ENCODE measurements around the gene CEACAM3.
A peak's percentile ranks its signal among the peaks of the same experiment; 100 is the strongest.
"Not testable (repeated sequence)": the region's sequence is repeated elsewhere in the genome, so short reads cannot be mapped to it uniquely, and the experiment has no call there.

The CEACAM3 gene

GRCh38 chr19:41784312-41784711 is 12.1 kb upstream of the CEACAM3 start:
- Mint-ChIP-seq H3K27ac (no peak overlapping the region), H3K4me3 (peak overlapping the region; percentile 10), H3K9me3 (no peaks in the 10 kb centered on the region), H3K4me1 (peaks cover 18% of the 10 kb centered on the region), H3K36me3 (peaks cover under 1% of the 10 kb centered on the region)
- no peak for DNase-seq (ENCODE audit: low spot score in 2 of 2)
- no peak for ATAC-seq

DNA sequence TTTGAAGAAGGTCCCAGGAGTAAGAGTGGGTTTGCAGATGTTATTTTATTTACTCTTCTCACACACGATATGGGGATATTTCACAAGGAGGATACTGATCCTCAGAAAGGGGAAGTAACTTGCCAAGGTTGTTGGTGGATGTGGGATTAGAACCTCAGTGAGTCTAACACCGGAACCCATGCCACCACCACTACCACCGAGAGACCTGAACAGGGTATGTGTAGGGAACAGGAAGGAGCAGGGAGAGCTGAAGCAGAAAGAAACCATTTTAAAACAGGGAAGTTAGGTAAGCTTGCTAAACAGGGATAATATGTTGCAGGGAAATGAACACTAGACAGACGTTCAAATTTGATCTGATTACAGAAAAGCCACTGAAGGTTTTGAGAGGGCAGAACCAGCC is 11.6 kb upstream of the CEACAM3 start:
- ATAC-seq, result no peak
- Mint-ChIP-seq H3K27ac (no peak overlapping the region), H3K36me3 (peaks cover 4% of the 10 kb centered on the region), H3K4me1 (peaks cover 18% of the 10 kb centered on the region), H3K4me3 (peak overlapping the region; percentile 10), H3K9me3 (no peaks in the 10 kb centered on the region)
- no peak for DNase-seq (ENCODE audit: low spot score in 2 of 2)

- DNase-seq (ENCODE audit: low spot score in 2 of 2), result peak; percentile 57 to 76
- Mint-ChIP-seq H3K36me3 (peaks cover 6% of the 10 kb centered on the region), H3K4me1 (peaks cover 18% of the 10 kb centered on the region), H3K27ac (no peak overlapping the region), H3K4me3 (peak overlapping the region; percentile 10), H3K9me3 (no peaks in the 10 kb centered on the region)
- ATAC-seq, result peak; percentile 92
Measured at GRCh38 chr19:41785653-41786052, 10.7 kb upstream of the CEACAM3 start.

DNA sequence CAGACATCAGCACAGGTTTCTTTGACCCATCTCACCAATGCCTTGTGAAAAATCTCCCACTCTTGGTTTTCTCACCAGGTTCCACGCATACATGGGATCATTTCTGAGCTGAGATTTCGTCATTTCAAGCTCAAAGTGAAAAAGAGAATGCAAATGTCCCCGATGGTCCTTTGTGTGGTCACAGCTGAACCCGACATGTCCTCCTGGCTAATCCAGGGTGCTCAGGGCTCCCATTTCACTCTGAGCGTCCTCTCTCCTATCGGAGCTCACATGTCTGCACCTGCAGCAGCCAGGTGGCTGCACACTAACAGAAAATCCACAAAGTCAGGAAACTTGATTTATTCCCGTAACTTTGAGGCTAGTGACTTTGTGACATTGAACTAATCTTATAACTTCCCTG is 9.3 kb upstream of the CEACAM3 start:
- no peak for ATAC-seq

DNA sequence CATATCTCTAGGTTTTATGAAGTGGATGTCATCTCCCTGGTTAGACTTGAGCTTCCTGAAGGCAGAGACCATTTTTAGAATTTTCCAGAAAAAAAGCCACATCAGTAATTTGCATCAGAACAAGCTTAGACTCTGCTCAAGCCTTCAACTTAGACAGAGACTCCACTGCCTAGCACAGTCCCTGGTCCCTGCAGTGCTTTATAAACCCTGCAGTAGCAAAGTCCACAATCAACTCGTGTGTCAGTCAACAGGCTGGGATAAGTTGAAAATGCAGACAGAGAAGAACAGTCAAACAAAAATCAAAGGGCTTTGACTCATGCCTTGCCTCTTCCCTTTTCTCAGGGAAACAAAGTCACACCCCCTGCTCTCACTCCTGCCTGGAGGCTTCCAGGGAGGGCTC is 7.9 kb upstream of the CEACAM3 start:
- DNase-seq (ENCODE audit: low spot score in 2 of 2); H3K4me3 Mint-ChIP-seq; H3K36me3 Mint-ChIP-seq; H3K27ac Mint-ChIP-seq; H3K9me3 Mint-ChIP-seq; ATAC-seq: not testable (repeated sequence)
- H3K4me1 Mint-ChIP-seq, result peaks cover 18% of the 10 kb centered on the region

More for the DNA sequence above, 9.3 kb upstream of the CEACAM3 start:
- Mint-ChIP-seq H3K36me3 (peaks cover 6% of the 10 kb centered on the region), H3K4me1 (peaks cover 18% of the 10 kb centered on the region), H3K4me3 (no peak overlapping the region), H3K27ac (no peak overlapping the region), H3K9me3 (no peaks in the 10 kb centered on the region)
- DNase-seq (ENCODE audit: low spot score in 2 of 2), result no peak

GRCh38 chr19:41789053-41789452 is 7.3 kb upstream of the CEACAM3 start:
- H3K4me1 Mint-ChIP-seq, result peaks cover 18% of the 10 kb centered on the region
- DNase-seq (ENCODE audit: low spot score in 2 of 2); H3K36me3 Mint-ChIP-seq; H3K27ac Mint-ChIP-seq; H3K4me3 Mint-ChIP-seq; H3K9me3 Mint-ChIP-seq; ATAC-seq: not testable (repeated sequence)

DNA sequence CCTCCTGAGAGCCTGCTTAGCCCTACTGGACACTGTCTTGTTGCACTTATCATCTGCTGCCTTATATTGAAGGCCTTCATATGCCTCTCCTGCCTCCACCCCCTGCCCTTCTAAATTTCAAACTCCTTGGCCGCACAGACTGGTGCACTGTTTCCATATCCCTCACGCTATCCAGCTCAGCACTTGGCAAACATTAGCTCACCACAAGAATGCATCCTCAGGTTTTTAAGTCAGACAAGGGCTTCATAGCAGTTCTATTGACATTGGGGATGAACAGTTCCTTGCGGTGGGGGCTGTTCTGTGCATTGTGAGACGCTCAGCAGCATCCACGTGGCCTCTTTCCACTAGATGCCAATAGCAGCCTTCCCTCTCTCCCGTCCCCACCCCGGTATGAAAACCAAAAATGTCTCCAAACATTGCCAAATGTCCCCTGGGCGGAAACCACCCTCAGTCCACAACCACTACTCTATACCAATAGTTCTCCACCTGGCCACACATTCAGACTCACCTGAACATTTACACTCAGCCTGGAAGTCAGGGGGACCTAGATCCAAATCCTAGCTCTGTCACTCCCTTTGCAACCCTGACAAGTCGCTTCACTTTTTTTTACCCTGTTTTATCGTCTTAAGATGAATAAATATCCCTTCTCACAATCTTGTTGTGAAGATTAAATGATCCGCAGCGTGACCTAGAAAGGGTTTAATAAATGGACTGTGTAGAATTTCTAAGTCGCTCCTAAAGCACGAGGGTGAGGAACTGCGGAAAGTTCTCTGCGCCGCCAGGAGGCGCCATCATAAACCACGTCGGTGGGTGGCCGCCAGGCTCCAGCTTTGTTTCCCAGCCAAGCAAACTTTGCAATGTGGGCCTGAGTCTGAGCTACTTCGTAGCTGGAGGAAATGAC is 3.6 kb upstream of the CEACAM3 start:
- no peaks in the 10 kb centered on the region for H3K9me3 Mint-ChIP-seq

DNA sequence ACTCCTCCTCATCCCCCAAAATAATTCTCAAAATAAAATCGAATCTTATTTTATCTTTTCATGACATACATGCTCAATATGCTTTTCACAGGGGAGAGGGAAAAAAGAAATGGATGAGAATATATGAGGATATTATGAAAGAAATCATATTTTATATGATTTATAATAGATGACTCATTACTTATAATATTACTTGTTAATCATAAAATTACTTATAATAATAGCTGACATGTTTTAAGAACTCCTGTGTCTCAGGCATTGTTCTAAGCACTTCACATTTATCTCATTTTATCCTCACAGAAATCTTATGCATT is 3.0 kb upstream of the CEACAM3 start:
- Mint-ChIP-seq H3K36me3 (peaks cover 6% of the 10 kb centered on the region), H3K4me3 (no peak overlapping the region), H3K4me1 (peaks cover 8% of the 10 kb centered on the region), H3K27ac (no peak overlapping the region), H3K9me3 (no peaks in the 10 kb centered on the region)
- ATAC-seq (no peak), DNase-seq (ENCODE audit: low spot score in 2 of 2) (no peak)

More for the DNA sequence above, 3.6 kb upstream of the CEACAM3 start:
- ATAC-seq (peak; percentile 49), DNase-seq (ENCODE audit: low spot score in 2 of 2) (peak; percentile 28 to 59)
- peaks cover 8% of the 10 kb centered on the region for H3K4me1 Mint-ChIP-seq
- H3K36me3 Mint-ChIP-seq, result peaks cover 6% of the 10 kb centered on the region
- no peak overlapping the region for H3K27ac Mint-ChIP-seq
- H3K4me3 Mint-ChIP-seq, result no peak overlapping the region

- Mint-ChIP-seq H3K4me1 (peaks cover 8% of the 10 kb centered on the region), H3K4me3 (no peak overlapping the region), H3K9me3 (no peaks in the 10 kb centered on the region), H3K27ac (no peak overlapping the region), H3K36me3 (no peaks in the 10 kb centered on the region)
- peak; percentile 85 for ATAC-seq
- peak; percentile 44 to 78 for DNase-seq (ENCODE audit: low spot score in 2 of 2)
Measured at GRCh38 chr19:41795031-41795461, 1.3 kb upstream of the CEACAM3 start.

DNA sequence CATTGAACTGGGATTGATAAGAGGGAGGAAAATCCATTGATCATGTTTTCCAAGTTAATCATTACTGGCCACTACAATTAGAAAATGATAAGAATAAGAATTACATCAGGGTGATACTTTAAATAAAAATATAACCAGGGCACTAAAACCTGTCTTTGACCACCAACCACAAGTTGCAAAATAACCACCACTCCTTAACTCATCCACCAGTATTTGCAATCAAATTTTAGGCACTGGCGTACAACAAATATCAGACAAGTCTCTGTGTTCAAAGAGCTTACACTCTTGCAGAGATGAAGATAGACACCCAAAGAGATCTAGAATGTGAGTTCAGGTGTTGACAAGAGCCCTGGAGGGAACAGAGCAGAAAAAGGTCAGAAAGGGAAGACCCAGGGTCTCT is 514 bp downstream of the CEACAM3 start:
- Mint-ChIP-seq H3K36me3 (no peaks in the 10 kb centered on the region), H3K4me1 (peaks cover 8% of the 10 kb centered on the region), H3K9me3 (no peaks in the 10 kb centered on the region), H3K27ac (no peak overlapping the region), H3K4me3 (no peak overlapping the region)
- ATAC-seq (no peak), DNase-seq (ENCODE audit: low spot score in 2 of 2) (no peak)

- Mint-ChIP-seq H3K27ac (peak overlapping the region; percentile 72), H3K4me3 (no peak overlapping the region), H3K4me1 (peaks cover 14% of the 10 kb centered on the region), H3K36me3 (no peaks in the 10 kb centered on the region), H3K9me3 (no peaks in the 10 kb centered on the region)
- DNase-seq (ENCODE audit: low spot score in 2 of 2), result no peak
- ATAC-seq, result no peak
Measured at GRCh38 chr19:41799444-41800000, 3.1 kb downstream of the CEACAM3 start.

DNA sequence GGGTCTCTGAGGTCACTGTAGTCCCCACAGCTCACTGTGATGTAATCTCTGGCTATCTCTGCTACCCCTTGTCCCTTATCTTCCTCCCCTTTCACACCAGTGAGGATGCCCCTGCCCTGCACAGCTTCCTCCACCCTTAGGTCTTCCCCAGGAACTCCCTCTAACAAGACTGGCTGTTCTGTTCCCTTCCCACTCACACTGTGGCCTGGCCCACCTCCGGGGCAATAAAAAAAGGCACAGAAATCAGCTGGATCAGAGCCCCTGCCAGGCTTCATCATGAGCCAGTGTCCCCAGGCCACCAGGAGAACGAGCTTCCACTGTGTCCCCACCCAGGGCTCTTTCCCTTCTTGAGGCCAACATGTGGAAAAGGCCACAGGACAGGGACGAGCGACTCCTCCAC is 4.6 kb downstream of the CEACAM3 start:
- Mint-ChIP-seq H3K4me3 (no peak overlapping the region), H3K27ac (no peak overlapping the region), H3K4me1 (peaks cover 6% of the 10 kb centered on the region), H3K36me3 (no peaks in the 10 kb centered on the region), H3K9me3 (no peaks in the 10 kb centered on the region)
- ATAC-seq (no peak), DNase-seq (ENCODE audit: low spot score in 2 of 2) (no peak)

GRCh38 chr19:41801792-41802211 is 5.4 kb downstream of the CEACAM3 start:
- ATAC-seq, result peak; percentile 47

GRCh38 chr19:41802770-41803169 is 6.4 kb downstream of the CEACAM3 start:
- no peak for ATAC-seq

More at GRCh38 chr19:41801792-41802211, 5.4 kb downstream of the CEACAM3 start:
- no peak for DNase-seq (ENCODE audit: low spot score in 2 of 2)
- Mint-ChIP-seq H3K4me1 (peaks cover 6% of the 10 kb centered on the region), H3K27ac (no peak overlapping the region), H3K4me3 (no peak overlapping the region), H3K36me3 (no peaks in the 10 kb centered on the region), H3K9me3 (no peaks in the 10 kb centered on the region)

GRCh38 chr19:41804336-41804735 is 7.9 kb downstream of the CEACAM3 start:
- Mint-ChIP-seq H3K4me3 (no peak overlapping the region), H3K4me1 (peaks cover 6% of the 10 kb centered on the region), H3K36me3 (no peaks in the 10 kb centered on the region), H3K9me3 (no peaks in the 10 kb centered on the region), H3K27ac (no peak overlapping the region)
- ATAC-seq (no peak), DNase-seq (ENCODE audit: low spot score in 2 of 2) (no peak)

More at GRCh38 chr19:41802770-41803169, 6.4 kb downstream of the CEACAM3 start:
- no peak for DNase-seq (ENCODE audit: low spot score in 2 of 2)
- peaks cover 6% of the 10 kb centered on the region for H3K4me1 Mint-ChIP-seq
- H3K9me3 Mint-ChIP-seq, result no peaks in the 10 kb centered on the region
- H3K36me3 Mint-ChIP-seq, result no peaks in the 10 kb centered on the region
- no peak overlapping the region for H3K4me3 Mint-ChIP-seq
- H3K27ac Mint-ChIP-seq, result no peak overlapping the region

GRCh38 chr19:41807176-41807575 is 10.8 kb downstream of the CEACAM3 start:
- peaks cover 6% of the 10 kb centered on the region for H3K4me1 Mint-ChIP-seq
- H3K27ac Mint-ChIP-seq, result no peak overlapping the region
- ATAC-seq (no peak), DNase-seq (ENCODE audit: low spot score in 2 of 2) (no peak)
- no peak overlapping the region for H3K4me3 Mint-ChIP-seq
- no peaks in the 10 kb centered on the region for H3K36me3 Mint-ChIP-seq
- no peaks in the 10 kb centered on the region for H3K9me3 Mint-ChIP-seq

Measured in stimulated activated effector memory CD8-positive, alpha-beta T cell treated with anti-CD3 and anti-CD28 coated beads, Interleukin-12 subunit alpha, Interleukin-12 subunit beta, amount 100 ng/mL, for 72 hours (primary cell).